GM23338 (cell line): ENCODE measurements around the gene GALE. TPM values are rescaled to one million over a fixed set of nuclear protein-coding genes. Genes with fewer than 3 reads are reported as not detected.
A peak's percentile ranks its signal among the peaks of the same experiment; 100 is the strongest.

Experiments
- ATAC-seq: fragments of 200-7000 bp; cut with Tn5 transposase; 3 replicates; pipeline ENCODE4 v1.9.1; 2020
- DNase-seq: peaks from one replicate; pipeline ENCODE4 v3.0.0-alpha.2; 2015; ENCODE audit warnings: low spot score
- H2AFZ ChIP-seq: fragments of 200-600 bp; sonication (generic); 2 replicates; pipeline ENCODE4 v1.8.0; 2016; ENCODE audit warnings: antibody characterized with exemption, mild to moderate bottlenecking, moderate library complexity
- H3F3A ChIP-seq: fragments of 200-600 bp; sonication (generic); replicated peaks from 2 replicates; pipeline ENCODE4 v1.8.0; 2017; ENCODE audit warnings: antibody characterized with exemption, mixed run types, low read depth
- H3K27ac ChIP-seq: fragments of 200-600 bp; sonication (generic); 2 replicates; pipeline ENCODE4 v1.6.1; 2016; ENCODE audit warnings: low read depth
- H3K27me3 ChIP-seq: fragments of 200-600 bp; sonication (generic); 2 replicates; pipeline ENCODE4 v1.8.0; 2016; ENCODE audit warnings: mild to moderate bottlenecking, mixed run types, moderate library complexity; ENCODE audit not compliant: insufficient read depth
- H3K36me3 ChIP-seq: fragments of 200-600 bp; sonication (generic); 2 replicates; pipeline ENCODE4 v1.8.0; 2016; ENCODE audit warnings: mild to moderate bottlenecking; ENCODE audit not compliant: insufficient read depth
- H3K4me1 ChIP-seq: fragments of 200-600 bp; sonication (generic); 2 replicates; pipeline ENCODE4 v1.8.0; 2016; ENCODE audit warnings: mild to moderate bottlenecking, moderate library complexity; ENCODE audit not compliant: insufficient read depth
- H3K4me2 ChIP-seq: fragments of 200-600 bp; sonication (generic); 2 replicates; pipeline ENCODE4 v1.7.1; 2017; ENCODE audit warnings: mixed run types
- H3K4me3 ChIP-seq: fragments of 200-600 bp; sonication (generic); 2 replicates; pipeline ENCODE4 v1.6.1; 2016; ENCODE audit warnings: mixed run types
- H3K79me2 ChIP-seq: fragments of 200-600 bp; sonication (generic); replicated peaks from 2 replicates; pipeline ENCODE4 v1.8.0; 2017; ENCODE audit warnings: mild to moderate bottlenecking; ENCODE audit not compliant: insufficient read depth
- H3K9me2 ChIP-seq: fragments of 200-600 bp; sonication (generic); 2 replicates; pipeline ENCODE4 v1.8.0; 2017; ENCODE audit not compliant: insufficient read depth
- H4K20me1 ChIP-seq: fragments of 200-600 bp; sonication (generic); replicated peaks from 2 replicates; pipeline ENCODE4 v1.8.0; 2017; ENCODE audit warnings: mild to moderate bottlenecking; ENCODE audit not compliant: insufficient read depth
- H3K27ac Mint-ChIP-seq: 2 replicates; pipeline ENCODE4 v1.8.0; 2020; ENCODE audit warnings: inconsistent platforms, mild to moderate bottlenecking, moderate library complexity, mixed read lengths
- H3K27me3 Mint-ChIP-seq: 3 replicates; pipeline ENCODE4 v1.8.0; 2022; ENCODE audit warnings: low read depth, mild to moderate bottlenecking, moderate library complexity, mixed read lengths, inconsistent platforms; ENCODE audit not compliant: insufficient read depth, poor library complexity
- H3K36me3 Mint-ChIP-seq: 3 replicates; pipeline ENCODE4 v1.8.0; 2021; ENCODE audit warnings: low read depth, mild to moderate bottlenecking, inconsistent platforms, moderate library complexity, mixed read lengths
- H3K4me1 Mint-ChIP-seq: 3 replicates; pipeline ENCODE4 v1.8.0; 2020; ENCODE audit warnings: mild to moderate bottlenecking, inconsistent platforms, mixed read lengths
- H3K4me3 Mint-ChIP-seq: 3 replicates; pipeline ENCODE4 v1.8.0; 2021; ENCODE audit warnings: moderate library complexity, mild to moderate bottlenecking, inconsistent platforms, mixed read lengths
- H3K9me3 Mint-ChIP-seq: 3 replicates; pipeline ENCODE4 v1.8.0; 2020; ENCODE audit warnings: moderate library complexity, mild to moderate bottlenecking, inconsistent platforms, mixed read lengths
- CREB1 ChIP-seq: fragments of 250-450 bp; sonication (Bioruptor Pico); IDR thresholded peaks from 2 replicates; pipeline ENCODE4 v1.5.0; 2020; ENCODE audit warnings: low read depth, mild to moderate bottlenecking, moderate library complexity
- EZH2 ChIP-seq: fragments of 200-600 bp; sonication (generic); IDR thresholded peaks from one replicate; pipeline ENCODE4 v1.8.0; 2017; ENCODE audit warnings: antibody characterized with exemption, mild to moderate bottlenecking, low read depth; ENCODE audit not compliant: unreplicated experiment
- EZH2phosphoT487 ChIP-seq: fragments of 200-600 bp; sonication (generic); IDR thresholded peaks from one replicate; pipeline ENCODE4 v1.8.1; 2018; ENCODE audit warnings: antibody characterized with exemption; ENCODE audit not compliant: unreplicated experiment
- JUNB ChIP-seq: IDR thresholded peaks from one replicate; pipeline ENCODE4 v1.6.1; 2016; ENCODE audit warnings: antibody characterized with exemption; ENCODE audit not compliant: unreplicated experiment
- NANOG ChIP-seq: IDR thresholded peaks from 2 replicates; pipeline ENCODE4 v1.6.1; 2016; ENCODE audit warnings: antibody characterized with exemption, borderline replicate concordance
- POLR2AphosphoS5 ChIP-seq: IDR thresholded peaks from 2 replicates; pipeline ENCODE4 v1.6.1; 2016; ENCODE audit warnings: antibody characterized with exemption, low read depth
- STAT1 ChIP-seq: IDR thresholded peaks from one replicate; pipeline ENCODE4 v1.6.1; 2016; ENCODE audit warnings: antibody characterized with exemption; ENCODE audit not compliant: unreplicated experiment
- ZNF114 ChIP-seq: fragments of 250-450 bp; sonication (Bioruptor Pico); IDR thresholded peaks from 2 replicates; pipeline ENCODE4 v1.5.0; 2020; ENCODE audit warnings: mild to moderate bottlenecking, moderate library complexity
- ZNF331 ChIP-seq: fragments of 250-450 bp; sonication (Bioruptor Pico); IDR thresholded peaks from 2 replicates; pipeline ENCODE4 v1.5.0; 2020; ENCODE audit warnings: low read depth, mild to moderate bottlenecking, moderate library complexity
- polyA plus RNA-seq: library from polyadenylated mRNA; unstranded; fragments of >200 nt; fragmentation: Nextera tagmentation; extraction: Ambion mirVana; gene quantifications from 2 replicates; pipeline ENCODE4 v1.2.1, GENCODE V29; 2016
- total RNA-seq: library from RNA; depleted of rRNA; stranded (reverse); fragments of >200 nt; shearing (Covaris generic); gene quantifications from 2 replicates; pipeline ENCODE4 v1.2.3, GENCODE V29; 2014
- TF ChIP-seq, protein P1 (sequence below), 2 experiments: fragments of 200-600 bp in 1 of 2; sonication (generic) in 1 of 2; conservative IDR thresholded peaks; 2 replicates each; pipeline versions ENCODE4 v1.5.1 to v1.6.1; 2016 to 2017; ENCODE audit warnings: antibody characterized with exemption in 2 of 2, low read depth in 2 of 2, mild to moderate bottlenecking in 2 of 2, moderate library complexity in 1 of 2
- TF ChIP-seq, protein P2 (sequence below): fragments of 250-450 bp; sonication (Bioruptor Pico); IDR thresholded peaks from 2 replicates; pipeline ENCODE4 v1.5.0; 2020; ENCODE audit warnings: mild to moderate bottlenecking, moderate library complexity
- TF ChIP-seq, protein P3 (sequence below): IDR thresholded peaks from 2 replicates; pipeline ENCODE4 v1.6.1; 2016; ENCODE audit warnings: antibody characterized with exemption
- TF ChIP-seq, protein P4 (sequence below): IDR thresholded peaks from one replicate; pipeline ENCODE4 v1.6.1; 2018; ENCODE audit warnings: antibody characterized with exemption; ENCODE audit not compliant: unreplicated experiment

GALE gene
- total and polyA plus RNA-seq, 2 experiments from 2014 or later: 28.1 to 31.7 TPM

DNA sequence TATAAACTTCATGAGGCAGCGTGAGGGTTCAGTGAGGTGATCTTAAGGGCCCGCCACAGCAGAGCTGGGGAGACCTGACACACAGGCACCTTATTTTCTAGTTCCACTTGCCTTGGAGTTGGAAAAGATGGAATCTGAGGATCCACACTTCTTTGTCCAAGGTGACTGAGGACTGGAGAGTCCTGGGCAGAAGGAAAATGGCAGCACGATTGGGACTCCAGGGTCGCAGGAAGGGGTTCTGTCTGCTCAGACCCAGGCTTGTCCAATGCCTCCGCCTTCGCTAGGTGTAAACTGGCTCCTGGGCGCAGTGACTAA is 1.3 kb downstream of the GALE start:
- Histone ChIP-seq H3K9me2 (no peaks in the 10 kb centered on the region), H2AFZ (no peak overlapping the region), H3F3A (peaks cover 11% of the 10 kb centered on the region; the same call in 1 of the 2 replicates), H4K20me1 (0 out of 2 replicates have a peak, but pooled peaks cover 8% of the 10 kb centered on the region), H3K4me2 (peak overlapping the region; percentile 98), H3K4me1 (peaks cover 15% of the 10 kb centered on the region), H3K4me3 (peak overlapping the region; percentile 91), H3K27ac (no peak overlapping the region), H3K27me3 (peaks cover 14% of the 10 kb centered on the region), H3K79me2 (no peaks in the 10 kb centered on the region), H3K36me3 (0 out of 2 replicates have a peak, but pooled peaks cover 4% of the 10 kb centered on the region)
- no peak for DNase-seq
- Mint-ChIP-seq H3K9me3 (no peaks in the 10 kb centered on the region), H3K27me3 (peaks cover 21% of the 10 kb centered on the region), H3K36me3 (peaks cover 36% of the 10 kb centered on the region), H3K4me1 (peaks cover 14% of the 10 kb centered on the region), H3K27ac (no peak overlapping the region), H3K4me3 (peak overlapping the region; percentile 98)
- no peak for ATAC-seq
- TF ChIP-seq, protein P1, sequence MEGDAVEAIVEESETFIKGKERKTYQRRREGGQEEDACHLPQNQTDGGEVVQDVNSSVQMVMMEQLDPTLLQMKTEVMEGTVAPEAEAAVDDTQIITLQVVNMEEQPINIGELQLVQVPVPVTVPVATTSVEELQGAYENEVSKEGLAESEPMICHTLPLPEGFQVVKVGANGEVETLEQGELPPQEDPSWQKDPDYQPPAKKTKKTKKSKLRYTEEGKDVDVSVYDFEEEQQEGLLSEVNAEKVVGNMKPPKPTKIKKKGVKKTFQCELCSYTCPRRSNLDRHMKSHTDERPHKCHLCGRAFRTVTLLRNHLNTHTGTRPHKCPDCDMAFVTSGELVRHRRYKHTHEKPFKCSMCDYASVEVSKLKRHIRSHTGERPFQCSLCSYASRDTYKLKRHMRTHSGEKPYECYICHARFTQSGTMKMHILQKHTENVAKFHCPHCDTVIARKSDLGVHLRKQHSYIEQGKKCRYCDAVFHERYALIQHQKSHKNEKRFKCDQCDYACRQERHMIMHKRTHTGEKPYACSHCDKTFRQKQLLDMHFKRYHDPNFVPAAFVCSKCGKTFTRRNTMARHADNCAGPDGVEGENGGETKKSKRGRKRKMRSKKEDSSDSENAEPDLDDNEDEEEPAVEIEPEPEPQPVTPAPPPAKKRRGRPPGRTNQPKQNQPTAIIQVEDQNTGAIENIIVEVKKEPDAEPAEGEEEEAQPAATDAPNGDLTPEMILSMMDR (conservative IDR thresholded peaks at IDR 0.05; ENCODE audit: low read depth in 2 of 2): no peak
- TF ChIP-seq ZNF331 (CRISPR knock-in tag) (no peak), EZH2 (no peak), JUNB (no peak), STAT1 (no peak), CREB1 (CRISPR knock-in tag) (no peak), POLR2AphosphoS5 (no peak), EZH2phosphoT487 (no peak), ZNF114 (no peak), NANOG (no peak)
- TF ChIP-seq, protein P2, sequence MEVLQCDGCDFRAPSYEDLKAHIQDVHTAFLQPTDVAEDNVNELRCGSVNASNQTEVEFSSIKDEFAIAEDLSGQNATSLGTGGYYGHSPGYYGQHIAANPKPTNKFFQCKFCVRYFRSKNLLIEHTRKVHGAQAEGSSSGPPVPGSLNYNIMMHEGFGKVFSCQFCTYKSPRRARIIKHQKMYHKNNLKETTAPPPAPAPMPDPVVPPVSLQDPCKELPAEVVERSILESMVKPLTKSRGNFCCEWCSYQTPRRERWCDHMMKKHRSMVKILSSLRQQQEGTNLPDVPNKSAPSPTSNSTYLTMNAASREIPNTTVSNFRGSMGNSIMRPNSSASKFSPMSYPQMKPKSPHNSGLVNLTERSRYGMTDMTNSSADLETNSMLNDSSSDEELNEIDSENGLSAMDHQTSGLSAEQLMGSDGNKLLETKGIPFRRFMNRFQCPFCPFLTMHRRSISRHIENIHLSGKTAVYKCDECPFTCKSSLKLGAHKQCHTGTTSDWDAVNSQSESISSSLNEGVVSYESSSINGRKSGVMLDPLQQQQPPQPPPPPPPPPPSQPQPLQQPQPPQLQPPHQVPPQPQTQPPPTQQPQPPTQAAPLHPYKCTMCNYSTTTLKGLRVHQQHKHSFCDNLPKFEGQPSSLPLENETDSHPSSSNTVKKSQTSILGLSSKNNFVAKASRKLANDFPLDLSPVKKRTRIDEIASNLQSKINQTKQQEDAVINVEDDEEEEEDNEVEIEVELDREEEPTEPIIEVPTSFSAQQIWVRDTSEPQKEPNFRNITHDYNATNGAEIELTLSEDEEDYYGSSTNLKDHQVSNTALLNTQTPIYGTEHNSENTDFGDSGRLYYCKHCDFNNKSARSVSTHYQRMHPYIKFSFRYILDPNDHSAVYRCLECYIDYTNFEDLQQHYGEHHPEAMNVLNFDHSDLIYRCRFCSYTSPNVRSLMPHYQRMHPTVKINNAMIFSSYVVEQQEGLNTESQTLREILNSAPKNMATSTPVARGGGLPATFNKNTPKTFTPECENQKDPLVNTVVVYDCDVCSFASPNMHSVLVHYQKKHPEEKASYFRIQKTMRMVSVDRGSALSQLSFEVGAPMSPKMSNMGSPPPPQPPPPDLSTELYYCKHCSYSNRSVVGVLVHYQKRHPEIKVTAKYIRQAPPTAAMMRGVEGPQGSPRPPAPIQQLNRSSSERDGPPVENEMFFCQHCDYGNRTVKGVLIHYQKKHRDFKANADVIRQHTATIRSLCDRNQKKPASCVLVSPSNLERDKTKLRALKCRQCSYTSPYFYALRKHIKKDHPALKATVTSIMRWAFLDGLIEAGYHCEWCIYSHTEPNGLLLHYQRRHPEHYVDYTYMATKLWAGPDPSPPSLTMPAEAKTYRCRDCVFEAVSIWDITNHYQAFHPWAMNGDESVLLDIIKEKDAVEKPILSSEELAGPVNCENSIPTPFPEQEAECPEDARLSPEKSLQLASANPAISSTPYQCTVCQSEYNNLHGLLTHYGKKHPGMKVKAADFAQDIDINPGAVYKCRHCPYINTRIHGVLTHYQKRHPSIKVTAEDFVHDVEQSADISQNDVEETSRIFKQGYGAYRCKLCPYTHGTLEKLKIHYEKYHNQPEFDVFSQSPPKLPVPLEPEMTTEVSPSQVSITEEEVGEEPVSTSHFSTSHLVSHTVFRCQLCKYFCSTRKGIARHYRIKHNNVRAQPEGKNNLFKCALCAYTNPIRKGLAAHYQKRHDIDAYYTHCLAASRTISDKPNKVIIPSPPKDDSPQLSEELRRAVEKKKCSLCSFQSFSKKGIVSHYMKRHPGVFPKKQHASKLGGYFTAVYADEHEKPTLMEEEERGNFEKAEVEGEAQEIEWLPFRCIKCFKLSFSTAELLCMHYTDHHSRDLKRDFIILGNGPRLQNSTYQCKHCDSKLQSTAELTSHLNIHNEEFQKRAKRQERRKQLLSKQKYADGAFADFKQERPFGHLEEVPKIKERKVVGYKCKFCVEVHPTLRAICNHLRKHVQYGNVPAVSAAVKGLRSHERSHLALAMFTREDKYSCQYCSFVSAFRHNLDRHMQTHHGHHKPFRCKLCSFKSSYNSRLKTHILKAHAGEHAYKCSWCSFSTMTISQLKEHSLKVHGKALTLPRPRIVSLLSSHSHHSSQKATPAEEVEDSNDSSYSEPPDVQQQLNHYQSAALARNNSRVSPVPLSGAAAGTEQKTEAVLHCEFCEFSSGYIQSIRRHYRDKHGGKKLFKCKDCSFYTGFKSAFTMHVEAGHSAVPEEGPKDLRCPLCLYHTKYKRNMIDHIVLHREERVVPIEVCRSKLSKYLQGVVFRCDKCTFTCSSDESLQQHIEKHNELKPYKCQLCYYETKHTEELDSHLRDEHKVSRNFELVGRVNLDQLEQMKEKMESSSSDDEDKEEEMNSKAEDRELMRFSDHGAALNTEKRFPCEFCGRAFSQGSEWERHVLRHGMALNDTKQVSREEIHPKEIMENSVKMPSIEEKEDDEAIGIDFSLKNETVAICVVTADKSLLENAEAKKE (CRISPR knock-in tag): no peak
- TF ChIP-seq, protein P3, sequence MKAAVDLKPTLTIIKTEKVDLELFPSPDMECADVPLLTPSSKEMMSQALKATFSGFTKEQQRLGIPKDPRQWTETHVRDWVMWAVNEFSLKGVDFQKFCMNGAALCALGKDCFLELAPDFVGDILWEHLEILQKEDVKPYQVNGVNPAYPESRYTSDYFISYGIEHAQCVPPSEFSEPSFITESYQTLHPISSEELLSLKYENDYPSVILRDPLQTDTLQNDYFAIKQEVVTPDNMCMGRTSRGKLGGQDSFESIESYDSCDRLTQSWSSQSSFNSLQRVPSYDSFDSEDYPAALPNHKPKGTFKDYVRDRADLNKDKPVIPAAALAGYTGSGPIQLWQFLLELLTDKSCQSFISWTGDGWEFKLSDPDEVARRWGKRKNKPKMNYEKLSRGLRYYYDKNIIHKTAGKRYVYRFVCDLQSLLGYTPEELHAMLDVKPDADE: no peak
- TF ChIP-seq, protein P4, sequence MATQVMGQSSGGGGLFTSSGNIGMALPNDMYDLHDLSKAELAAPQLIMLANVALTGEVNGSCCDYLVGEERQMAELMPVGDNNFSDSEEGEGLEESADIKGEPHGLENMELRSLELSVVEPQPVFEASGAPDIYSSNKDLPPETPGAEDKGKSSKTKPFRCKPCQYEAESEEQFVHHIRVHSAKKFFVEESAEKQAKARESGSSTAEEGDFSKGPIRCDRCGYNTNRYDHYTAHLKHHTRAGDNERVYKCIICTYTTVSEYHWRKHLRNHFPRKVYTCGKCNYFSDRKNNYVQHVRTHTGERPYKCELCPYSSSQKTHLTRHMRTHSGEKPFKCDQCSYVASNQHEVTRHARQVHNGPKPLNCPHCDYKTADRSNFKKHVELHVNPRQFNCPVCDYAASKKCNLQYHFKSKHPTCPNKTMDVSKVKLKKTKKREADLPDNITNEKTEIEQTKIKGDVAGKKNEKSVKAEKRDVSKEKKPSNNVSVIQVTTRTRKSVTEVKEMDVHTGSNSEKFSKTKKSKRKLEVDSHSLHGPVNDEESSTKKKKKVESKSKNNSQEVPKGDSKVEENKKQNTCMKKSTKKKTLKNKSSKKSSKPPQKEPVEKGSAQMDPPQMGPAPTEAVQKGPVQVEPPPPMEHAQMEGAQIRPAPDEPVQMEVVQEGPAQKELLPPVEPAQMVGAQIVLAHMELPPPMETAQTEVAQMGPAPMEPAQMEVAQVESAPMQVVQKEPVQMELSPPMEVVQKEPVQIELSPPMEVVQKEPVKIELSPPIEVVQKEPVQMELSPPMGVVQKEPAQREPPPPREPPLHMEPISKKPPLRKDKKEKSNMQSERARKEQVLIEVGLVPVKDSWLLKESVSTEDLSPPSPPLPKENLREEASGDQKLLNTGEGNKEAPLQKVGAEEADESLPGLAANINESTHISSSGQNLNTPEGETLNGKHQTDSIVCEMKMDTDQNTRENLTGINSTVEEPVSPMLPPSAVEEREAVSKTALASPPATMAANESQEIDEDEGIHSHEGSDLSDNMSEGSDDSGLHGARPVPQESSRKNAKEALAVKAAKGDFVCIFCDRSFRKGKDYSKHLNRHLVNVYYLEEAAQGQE: no peak
